ENCODE results near the gene TCF4. TPM values are rescaled to one million over a fixed set of nuclear protein-coding genes. Genes with fewer than 3 reads are reported as not detected.

Gene TCF4
- total RNA-seq, 6 donors from 2014 or later: 70.6 to 115 (median 92.4) TPM

DNA sequence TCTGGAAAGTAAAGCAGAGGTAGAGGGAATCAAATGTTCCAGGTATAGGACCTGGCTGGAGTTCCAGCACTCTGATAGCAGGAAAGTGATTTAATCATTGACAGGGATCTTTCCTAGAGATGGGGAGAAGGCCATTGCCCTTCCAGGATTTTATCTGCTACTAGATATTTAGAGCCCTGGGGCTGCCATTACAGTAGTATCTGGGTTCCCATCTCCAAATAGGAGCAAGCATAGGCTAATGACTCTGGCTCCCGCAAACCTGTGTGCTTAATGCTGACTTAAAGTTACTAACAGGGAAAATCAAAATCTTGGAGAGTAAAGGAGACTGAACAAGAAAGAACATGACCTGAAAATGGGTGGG is 331.1 kb downstream of the TCF4 start:
- Histone ChIP-seq H3K36me3 (peaks cover 0 to 69% (median 9%) of the 10 kb centered on the region in 4 donors), H3K4me1 (peaks cover 5 to 20% (median 9%) of the 10 kb centered on the region in 4 donors), H3K4me3 (no peak overlapping the region), H3K9me3 (no peaks in the 10 kb centered on the region), H3K27ac (no peak overlapping the region), H3K27me3 (no peaks in the 10 kb centered on the region)
- TF ChIP-seq POLR2AphosphoS5 (IDR thresholded peaks at IDR 0.05): no peak
- TF ChIP-seq, protein P1, sequence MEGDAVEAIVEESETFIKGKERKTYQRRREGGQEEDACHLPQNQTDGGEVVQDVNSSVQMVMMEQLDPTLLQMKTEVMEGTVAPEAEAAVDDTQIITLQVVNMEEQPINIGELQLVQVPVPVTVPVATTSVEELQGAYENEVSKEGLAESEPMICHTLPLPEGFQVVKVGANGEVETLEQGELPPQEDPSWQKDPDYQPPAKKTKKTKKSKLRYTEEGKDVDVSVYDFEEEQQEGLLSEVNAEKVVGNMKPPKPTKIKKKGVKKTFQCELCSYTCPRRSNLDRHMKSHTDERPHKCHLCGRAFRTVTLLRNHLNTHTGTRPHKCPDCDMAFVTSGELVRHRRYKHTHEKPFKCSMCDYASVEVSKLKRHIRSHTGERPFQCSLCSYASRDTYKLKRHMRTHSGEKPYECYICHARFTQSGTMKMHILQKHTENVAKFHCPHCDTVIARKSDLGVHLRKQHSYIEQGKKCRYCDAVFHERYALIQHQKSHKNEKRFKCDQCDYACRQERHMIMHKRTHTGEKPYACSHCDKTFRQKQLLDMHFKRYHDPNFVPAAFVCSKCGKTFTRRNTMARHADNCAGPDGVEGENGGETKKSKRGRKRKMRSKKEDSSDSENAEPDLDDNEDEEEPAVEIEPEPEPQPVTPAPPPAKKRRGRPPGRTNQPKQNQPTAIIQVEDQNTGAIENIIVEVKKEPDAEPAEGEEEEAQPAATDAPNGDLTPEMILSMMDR (IDR thresholded peaks at IDR 0.05): no peak
- TF ChIP-seq EP300 (IDR thresholded peaks at IDR 0.05): no peak
- TF ChIP-seq POLR2A (IDR thresholded peaks at IDR 0.05): no peak
- ATAC-seq (ENCODE audit: low FRiP score in 2 of 2) (no peak), DNase-seq (no peak)
- 89 to 90% methylated on average over 1 of the region's 1 CpG for WGBS, 2 donors

DNA sequence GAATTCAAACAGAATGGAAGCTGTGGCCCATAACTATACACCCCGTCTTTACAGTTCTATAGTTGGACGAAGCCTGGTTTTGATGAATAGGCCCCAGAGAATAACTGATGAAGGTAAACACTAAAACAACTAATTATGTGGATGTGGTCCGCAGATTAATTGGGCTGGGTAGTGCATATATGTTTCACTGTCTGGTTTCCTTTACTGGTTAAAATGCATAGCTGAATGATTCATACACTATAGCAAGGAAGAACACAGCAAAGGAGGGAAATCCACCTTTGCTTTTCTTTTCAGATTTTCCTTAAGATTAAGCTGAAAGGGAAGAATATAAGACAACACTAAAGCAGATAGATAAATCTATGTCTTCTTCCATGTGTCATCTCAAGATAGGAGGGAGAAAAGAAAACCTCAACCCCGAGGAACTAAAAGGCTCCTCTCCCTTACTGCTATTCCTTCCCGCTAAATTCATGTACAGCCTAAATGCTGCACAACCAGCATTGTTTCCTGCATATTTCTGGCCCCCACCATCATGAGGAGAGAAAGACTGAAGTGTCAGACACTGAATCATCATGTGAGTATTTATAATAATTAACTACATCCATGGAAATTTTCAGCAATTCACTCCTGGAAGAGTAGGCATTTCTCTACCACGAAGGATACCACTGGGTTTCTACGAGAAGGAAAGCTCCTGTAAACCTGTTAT is 331.6 kb downstream of the TCF4 start:
- ATAC-seq (ENCODE audit: low FRiP score in 2 of 2): no peak
- H3K36me3 ChIP-seq: peaks cover 0 to 66% (median 9%) of the 10 kb centered on the region in 4 donors

DNA sequence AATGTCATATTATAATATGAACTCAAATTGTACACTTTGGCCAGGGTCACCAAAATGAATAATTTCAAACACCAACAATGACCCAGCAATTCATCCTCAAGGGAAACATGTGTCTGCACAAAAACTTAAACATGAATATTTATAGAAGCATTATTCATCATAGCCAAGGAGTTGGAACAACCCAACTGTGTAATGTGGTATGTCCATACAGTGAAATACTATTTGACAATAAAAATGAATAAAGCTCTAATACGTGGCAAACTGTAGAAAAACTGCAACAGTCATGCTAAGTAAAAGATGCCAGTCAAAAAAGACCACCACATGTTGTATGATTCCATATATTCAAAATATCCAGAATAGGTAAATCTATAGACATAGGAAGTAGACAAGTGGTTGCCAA is 334.2 kb downstream of the TCF4 start:
- TF ChIP-seq, protein P1 (IDR thresholded peaks at IDR 0.05): no peak
- no peak for TF ChIP-seq EP300 (IDR thresholded peaks at IDR 0.05)
- no peak for TF ChIP-seq POLR2A (IDR thresholded peaks at IDR 0.05)
- TF ChIP-seq POLR2AphosphoS5 (IDR thresholded peaks at IDR 0.05): no peak
- H3K27me3 ChIP-seq: no peaks in the 10 kb centered on the region
- ATAC-seq (ENCODE audit: low FRiP score in 2 of 2) (no peak), DNase-seq (no peak)
- 82 to 96% methylated on average over 1 of the region's 1 CpG for WGBS, 2 donors
- peaks cover 5 to 22% (median 14%) of the 10 kb centered on the region in 4 donors for H3K4me1 ChIP-seq
- H3K27ac ChIP-seq: no peak overlapping the region
- no peak overlapping the region for H3K4me3 ChIP-seq
- H3K9me3 ChIP-seq: no peaks in the 10 kb centered on the region
- H3K36me3 ChIP-seq: peaks cover 0 to 46% (median 4%) of the 10 kb centered on the region in 4 donors

More for the DNA sequence above, 331.6 kb downstream of the TCF4 start:
- Histone ChIP-seq H3K27me3 (no peaks in the 10 kb centered on the region), H3K4me3 (no peak overlapping the region), H3K9me3 (no peaks in the 10 kb centered on the region), H3K27ac (no peak overlapping the region), H3K4me1 (peaks cover 5 to 20% (median 11%) of the 10 kb centered on the region in 4 donors)
- WGBS, 2 donors: 87 to 91% methylated on average over 7 of the region's 7 CpGs
- TF ChIP-seq POLR2A (IDR thresholded peaks at IDR 0.05): no peak
- no peak for TF ChIP-seq EP300 (IDR thresholded peaks at IDR 0.05)
- TF ChIP-seq POLR2AphosphoS5 (IDR thresholded peaks at IDR 0.05): no peak
- TF ChIP-seq, protein P1 (IDR thresholded peaks at IDR 0.05): no peak
- DNase-seq: no peak

DNA sequence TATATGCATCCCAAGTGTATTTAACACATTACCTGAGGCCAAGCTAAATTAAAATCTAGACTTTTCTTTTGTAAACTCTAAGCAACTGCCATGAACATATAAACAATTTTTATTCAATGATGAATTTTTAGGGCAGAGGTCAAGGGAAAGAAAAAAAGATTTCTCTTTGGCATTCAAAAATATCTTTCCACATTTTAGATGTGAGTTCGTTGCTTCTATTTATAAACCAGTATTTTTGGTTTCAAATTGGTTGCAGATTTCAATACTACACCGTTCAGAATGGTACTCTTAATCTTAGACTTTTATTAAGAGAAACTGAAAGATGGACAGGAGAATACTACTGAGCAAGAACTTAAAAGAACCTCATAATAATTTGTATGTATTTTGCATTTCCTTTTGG is 335.1 kb downstream of the TCF4 start:
- ATAC-seq (ENCODE audit: low FRiP score in 2 of 2): no peak
- Histone ChIP-seq H3K36me3 (peaks cover 0 to 43% (median 4%) of the 10 kb centered on the region in 4 donors), H3K27me3 (no peaks in the 10 kb centered on the region), H3K4me3 (no peak overlapping the region), H3K9me3 (no peaks in the 10 kb centered on the region), H3K4me1 (peaks cover 5 to 24% (median 14%) of the 10 kb centered on the region in 4 donors), H3K27ac (peak overlapping the region in 2 of 4 donors; percentile 12 to 22)
- 39 to 57% methylated on average over 2 of the region's 2 CpGs for WGBS, 2 donors
- no peak for DNase-seq
- TF ChIP-seq POLR2A (IDR thresholded peaks at IDR 0.05) (no peak), EP300 (IDR thresholded peaks at IDR 0.05) (no peak), POLR2AphosphoS5 (IDR thresholded peaks at IDR 0.05) (no peak)
- TF ChIP-seq, protein P1 (IDR thresholded peaks at IDR 0.05): no peak

Data from upper lobe of left lung (tissue), 6 donors.